GM12878 (cell line): ENCODE measurements around the gene GUCY1B1. TPM values are rescaled to one million over a fixed set of nuclear protein-coding genes. Genes with fewer than 3 reads are reported as not detected.

Source experiments
- DPF2 ChIP-seq: fragments of 450-650 bp; IDR thresholded peaks from 2 replicates; pipeline ENCODE4 v1.6.1; 2017; ENCODE audit warnings: mild to moderate bottlenecking
- IKZF1 ChIP-seq: fragments of 450-650 bp; conservative IDR thresholded peaks from 2 replicates; pipeline ENCODE4 v1.6.1; 2017; ENCODE audit warnings: antibody characterized with exemption, mild to moderate bottlenecking
- MEF2B ChIP-seq: fragments of 450-650 bp; IDR thresholded peaks from 2 replicates; pipeline ENCODE4 v1.6.1; 2018; ENCODE audit warnings: mild to moderate bottlenecking, moderate library complexity; ENCODE audit not compliant: partially characterized antibody, poor library complexity, severe bottlenecking
- NR2C1 ChIP-seq: fragments of 450-650 bp; IDR thresholded peaks from 2 replicates; pipeline ENCODE4 v1.6.1; 2017; ENCODE audit warnings: antibody characterized with exemption, mild to moderate bottlenecking, moderate library complexity
- SMAD1 ChIP-seq: fragments of 450-650 bp; IDR thresholded peaks from 2 replicates; pipeline ENCODE4 v1.6.1; 2018; ENCODE audit warnings: mild to moderate bottlenecking, low read depth; ENCODE audit not compliant: partially characterized antibody
- ZNF24 ChIP-seq: fragments of 450-650 bp; IDR thresholded peaks from 2 replicates; pipeline ENCODE4 v1.6.1; 2017; ENCODE audit warnings: antibody characterized with exemption, mild to moderate bottlenecking
- ZNF274 ChIP-seq: IDR thresholded peaks from one replicate; pipeline ENCODE4 v1.8.0; 2011; ENCODE audit not compliant: insufficient read length, insufficient read depth
- ZNF622 ChIP-seq: fragments of 450-650 bp; IDR thresholded peaks from 2 replicates; pipeline ENCODE4 v1.6.1; 2017; ENCODE audit warnings: mild to moderate bottlenecking, inconsistent platforms
- ZNF687 ChIP-seq: fragments of 450-650 bp; IDR thresholded peaks from 2 replicates; pipeline ENCODE4 v1.6.1; 2017; ENCODE audit warnings: mild to moderate bottlenecking, moderate library complexity
- polyA plus RNA-seq, 11 experiments: library from polyadenylated mRNA; depleted of rRNA in 4 of 11; unstranded in 6 of 11; stranded (reverse) in 5 of 11; fragments of >200 nt; fragmentation: Nextera tagmentation in 4 of 11; fragmentation: Illumina TruSeq in 1 of 11; extraction: Ambion mirVana in 4 of 11; extraction: Trizol in 1 of 11; gene quantifications; 1 replicate in 1 of 11; 2 replicates in 10 of 11; pipeline versions ENCODE4 v1.2.1 to v1.2.3, GENCODE V29; 2011 to 2016; ENCODE audit warnings: inconsistent platforms in 2 of 11, missing spikeins in 2 of 11, low read depth in 1 of 11
- total RNA-seq, 4 experiments: library from RNA; depleted of rRNA in 3 of 4; stranded (reverse); fragments of >200 nt in 3 of 4; fragmentation: Illumina TruSeq in 1 of 4; extraction: Trizol in 1 of 4; gene quantifications; 2 replicates each; pipeline versions ENCODE4 v1.2.1 to v1.2.3, GENCODE V29; 2013 to 2021
- TF ChIP-seq, protein P1 (sequence below): IDR thresholded peaks from 2 replicates; pipeline ENCODE4 v1.6.1; 2012; ENCODE audit warnings: low read length, inconsistent platforms
- TF ChIP-seq, protein P2 (sequence below): fragments of 450-650 bp; IDR thresholded peaks from 2 replicates; pipeline ENCODE4 v1.6.1; 2018; ENCODE audit warnings: mild to moderate bottlenecking, low read depth, moderate library complexity; ENCODE audit not compliant: partially characterized antibody
- TF ChIP-seq, protein P3 (sequence below): IDR thresholded peaks from 2 replicates; pipeline ENCODE4 v1.6.1; 2011; ENCODE audit warnings: low read depth, low read length, improper control_type of control experiment, borderline replicate concordance
- TF ChIP-seq, protein P4 (sequence below): fragments of 450-650 bp; IDR thresholded peaks from 2 replicates; pipeline ENCODE4 v1.6.1; 2017; ENCODE audit warnings: mild to moderate bottlenecking

GUCY1B1 gene
- total and polyA plus RNA-seq, 10 of the 15 experiments (the other 5 are each of a cell fraction or from before 2014, with no cell fraction given), result 0.60 to 38.5 (median 1.4) TPM

GRCh38 chr4:155759372-155760252 is 791 bp downstream of the GUCY1B1 start (continued):
- TF ChIP-seq, protein P1, sequence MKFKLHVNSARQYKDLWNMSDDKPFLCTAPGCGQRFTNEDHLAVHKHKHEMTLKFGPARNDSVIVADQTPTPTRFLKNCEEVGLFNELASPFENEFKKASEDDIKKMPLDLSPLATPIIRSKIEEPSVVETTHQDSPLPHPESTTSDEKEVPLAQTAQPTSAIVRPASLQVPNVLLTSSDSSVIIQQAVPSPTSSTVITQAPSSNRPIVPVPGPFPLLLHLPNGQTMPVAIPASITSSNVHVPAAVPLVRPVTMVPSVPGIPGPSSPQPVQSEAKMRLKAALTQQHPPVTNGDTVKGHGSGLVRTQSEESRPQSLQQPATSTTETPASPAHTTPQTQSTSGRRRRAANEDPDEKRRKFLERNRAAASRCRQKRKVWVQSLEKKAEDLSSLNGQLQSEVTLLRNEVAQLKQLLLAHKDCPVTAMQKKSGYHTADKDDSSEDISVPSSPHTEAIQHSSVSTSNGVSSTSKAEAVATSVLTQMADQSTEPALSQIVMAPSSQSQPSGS, result no peak
- TF ChIP-seq, protein P2, sequence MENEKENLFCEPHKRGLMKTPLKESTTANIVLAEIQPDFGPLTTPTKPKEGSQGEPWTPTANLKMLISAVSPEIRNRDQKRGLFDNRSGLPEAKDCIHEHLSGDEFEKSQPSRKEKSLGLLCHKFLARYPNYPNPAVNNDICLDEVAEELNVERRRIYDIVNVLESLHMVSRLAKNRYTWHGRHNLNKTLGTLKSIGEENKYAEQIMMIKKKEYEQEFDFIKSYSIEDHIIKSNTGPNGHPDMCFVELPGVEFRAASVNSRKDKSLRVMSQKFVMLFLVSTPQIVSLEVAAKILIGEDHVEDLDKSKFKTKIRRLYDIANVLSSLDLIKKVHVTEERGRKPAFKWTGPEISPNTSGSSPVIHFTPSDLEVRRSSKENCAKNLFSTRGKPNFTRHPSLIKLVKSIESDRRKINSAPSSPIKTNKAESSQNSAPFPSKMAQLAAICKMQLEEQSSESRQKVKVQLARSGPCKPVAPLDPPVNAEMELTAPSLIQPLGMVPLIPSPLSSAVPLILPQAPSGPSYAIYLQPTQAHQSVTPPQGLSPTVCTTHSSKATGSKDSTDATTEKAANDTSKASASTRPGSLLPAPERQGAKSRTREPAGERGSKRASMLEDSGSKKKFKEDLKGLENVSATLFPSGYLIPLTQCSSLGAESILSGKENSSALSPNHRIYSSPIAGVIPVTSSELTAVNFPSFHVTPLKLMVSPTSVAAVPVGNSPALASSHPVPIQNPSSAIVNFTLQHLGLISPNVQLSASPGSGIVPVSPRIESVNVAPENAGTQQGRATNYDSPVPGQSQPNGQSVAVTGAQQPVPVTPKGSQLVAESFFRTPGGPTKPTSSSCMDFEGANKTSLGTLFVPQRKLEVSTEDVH, result no peak
- TF ChIP-seq ZNF274 (no peak), ZNF24 (peak; percentile 64), NR2C1 (0 out of 2 replicates have a peak, but pooled peaks have one; percentile 39), DPF2 (peak; percentile 20; the same call in 1 of the 2 replicates), IKZF1 (peak; percentile 65), ZNF687 (peak; percentile 45; the same call in 1 of the 2 replicates), SMAD1 (no peak), ZNF622 (no peak), MEF2B (peak; percentile 99)
- TF ChIP-seq, protein P3, sequence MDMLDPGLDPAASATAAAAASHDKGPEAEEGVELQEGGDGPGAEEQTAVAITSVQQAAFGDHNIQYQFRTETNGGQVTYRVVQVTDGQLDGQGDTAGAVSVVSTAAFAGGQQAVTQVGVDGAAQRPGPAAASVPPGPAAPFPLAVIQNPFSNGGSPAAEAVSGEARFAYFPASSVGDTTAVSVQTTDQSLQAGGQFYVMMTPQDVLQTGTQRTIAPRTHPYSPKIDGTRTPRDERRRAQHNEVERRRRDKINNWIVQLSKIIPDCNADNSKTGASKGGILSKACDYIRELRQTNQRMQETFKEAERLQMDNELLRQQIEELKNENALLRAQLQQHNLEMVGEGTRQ, result no peak
- TF ChIP-seq, protein P4, sequence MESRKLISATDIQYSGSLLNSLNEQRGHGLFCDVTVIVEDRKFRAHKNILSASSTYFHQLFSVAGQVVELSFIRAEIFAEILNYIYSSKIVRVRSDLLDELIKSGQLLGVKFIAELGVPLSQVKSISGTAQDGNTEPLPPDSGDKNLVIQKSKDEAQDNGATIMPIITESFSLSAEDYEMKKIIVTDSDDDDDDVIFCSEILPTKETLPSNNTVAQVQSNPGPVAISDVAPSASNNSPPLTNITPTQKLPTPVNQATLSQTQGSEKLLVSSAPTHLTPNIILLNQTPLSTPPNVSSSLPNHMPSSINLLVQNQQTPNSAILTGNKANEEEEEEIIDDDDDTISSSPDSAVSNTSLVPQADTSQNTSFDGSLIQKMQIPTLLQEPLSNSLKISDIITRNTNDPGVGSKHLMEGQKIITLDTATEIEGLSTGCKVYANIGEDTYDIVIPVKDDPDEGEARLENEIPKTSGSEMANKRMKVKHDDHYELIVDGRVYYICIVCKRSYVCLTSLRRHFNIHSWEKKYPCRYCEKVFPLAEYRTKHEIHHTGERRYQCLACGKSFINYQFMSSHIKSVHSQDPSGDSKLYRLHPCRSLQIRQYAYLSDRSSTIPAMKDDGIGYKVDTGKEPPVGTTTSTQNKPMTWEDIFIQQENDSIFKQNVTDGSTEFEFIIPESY, result peak; percentile 20; the same call in 1 of the 2 replicates
